ENCODE measurements around the gene RAF1.

Gene RAF1

GRCh38 chr3:12662593-12663400, 1.1 kb downstream of the RAF1 start:
- Histone ChIP-seq H3K27ac (peak overlapping the region; percentile 99 to 100), H3K4me3 (peak overlapping the region; percentile 95)
- peak; percentile 74 for DNase-seq (ENCODE audit: low spot score)
- TF ChIP-seq, protein P1, sequence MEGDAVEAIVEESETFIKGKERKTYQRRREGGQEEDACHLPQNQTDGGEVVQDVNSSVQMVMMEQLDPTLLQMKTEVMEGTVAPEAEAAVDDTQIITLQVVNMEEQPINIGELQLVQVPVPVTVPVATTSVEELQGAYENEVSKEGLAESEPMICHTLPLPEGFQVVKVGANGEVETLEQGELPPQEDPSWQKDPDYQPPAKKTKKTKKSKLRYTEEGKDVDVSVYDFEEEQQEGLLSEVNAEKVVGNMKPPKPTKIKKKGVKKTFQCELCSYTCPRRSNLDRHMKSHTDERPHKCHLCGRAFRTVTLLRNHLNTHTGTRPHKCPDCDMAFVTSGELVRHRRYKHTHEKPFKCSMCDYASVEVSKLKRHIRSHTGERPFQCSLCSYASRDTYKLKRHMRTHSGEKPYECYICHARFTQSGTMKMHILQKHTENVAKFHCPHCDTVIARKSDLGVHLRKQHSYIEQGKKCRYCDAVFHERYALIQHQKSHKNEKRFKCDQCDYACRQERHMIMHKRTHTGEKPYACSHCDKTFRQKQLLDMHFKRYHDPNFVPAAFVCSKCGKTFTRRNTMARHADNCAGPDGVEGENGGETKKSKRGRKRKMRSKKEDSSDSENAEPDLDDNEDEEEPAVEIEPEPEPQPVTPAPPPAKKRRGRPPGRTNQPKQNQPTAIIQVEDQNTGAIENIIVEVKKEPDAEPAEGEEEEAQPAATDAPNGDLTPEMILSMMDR (IDR thresholded peaks at IDR 0.05): no peak

- Histone ChIP-seq H3K4me3 (peak overlapping the region; percentile 95), H3K27ac (peak overlapping the region; percentile 99 to 100)
- DNase-seq (ENCODE audit: low spot score): peak; percentile 52
- TF ChIP-seq, protein P1 (IDR thresholded peaks at IDR 0.05): no peak
Observed at GRCh38 chr3:12661926-12662592, 1.9 kb downstream of the RAF1 start.

DNA sequence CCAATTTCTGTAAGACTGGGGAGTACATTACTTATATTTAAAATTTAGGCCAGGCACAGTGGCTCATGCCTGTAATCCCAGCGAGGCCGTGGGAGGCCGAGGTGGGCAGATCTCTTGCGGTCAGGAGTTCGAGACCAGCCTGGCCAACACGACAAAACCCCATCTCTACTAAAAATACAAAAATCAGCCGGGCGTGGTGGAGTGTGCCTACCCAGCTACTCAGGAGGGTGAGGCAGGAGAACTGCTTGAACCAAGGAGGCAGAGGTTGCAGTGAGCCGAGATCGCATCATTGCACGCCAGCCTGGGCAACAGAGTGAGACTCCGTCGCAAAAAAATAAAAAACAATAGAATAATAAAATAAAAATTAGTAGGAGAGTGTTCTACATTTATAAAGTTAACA, 2.5 kb downstream of the RAF1 start:
- H3K27ac ChIP-seq: peak overlapping the region; percentile 58 to 66
- DNase-seq (ENCODE audit: low spot score): peak; percentile 43
- peak overlapping the region; percentile 95 for H3K4me3 ChIP-seq

- TF ChIP-seq, protein P1 (IDR thresholded peaks at IDR 0.05): no peak
- Histone ChIP-seq H3K27ac (peak overlapping the region; percentile 58 to 66), H3K4me3 (peak overlapping the region; percentile 95)
- DNase-seq (ENCODE audit: low spot score): no peak
Observed at GRCh38 chr3:12660196-12660595, 3.7 kb downstream of the RAF1 start.

DNA sequence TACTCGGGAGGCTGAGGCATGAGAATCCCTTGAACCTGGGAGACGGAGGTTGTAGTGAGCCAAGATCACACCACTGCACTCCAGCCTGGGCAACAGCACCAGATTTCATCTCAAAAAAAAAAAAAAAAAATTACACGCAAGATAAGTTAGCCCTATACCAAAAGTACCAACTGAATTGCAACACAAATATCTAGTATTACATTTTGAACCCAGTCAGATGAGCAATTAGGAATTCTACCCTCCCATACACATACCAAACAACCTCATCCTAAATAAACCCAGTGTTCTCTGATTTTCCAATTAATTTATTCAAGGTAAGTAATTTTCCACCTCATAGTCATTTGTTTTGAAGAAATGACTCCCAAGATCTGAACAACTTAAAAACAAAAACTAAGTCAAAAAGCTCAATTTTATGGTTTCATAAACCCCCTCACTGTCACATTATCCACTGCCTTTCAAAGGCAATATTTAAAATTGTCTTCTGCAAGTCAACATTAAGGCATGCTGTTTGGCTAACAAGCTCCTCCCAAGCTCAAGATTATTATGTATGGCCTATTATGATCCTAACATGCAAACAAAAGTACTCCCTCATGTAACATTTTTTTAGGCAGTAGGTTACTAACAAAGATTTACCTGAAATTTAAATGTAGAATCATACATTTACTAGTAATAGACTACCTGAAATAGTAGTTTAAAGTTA, 4.5 kb downstream of the RAF1 start:
- peak overlapping the region; percentile 29 for H3K4me3 ChIP-seq
- H3K27ac ChIP-seq: peak overlapping the region; percentile 66 to 74
- no peak for DNase-seq (ENCODE audit: low spot score)
- TF ChIP-seq, protein P1 (IDR thresholded peaks at IDR 0.05): no peak

- TF ChIP-seq, protein P1 (IDR thresholded peaks at IDR 0.05): no peak
- H3K4me3 ChIP-seq: peak overlapping the region; percentile 2
- peak overlapping the region; percentile 66 to 74 for H3K27ac ChIP-seq
- no peak for DNase-seq (ENCODE audit: low spot score)
Observed at GRCh38 chr3:12658593-12659058, 5.3 kb downstream of the RAF1 start.

DNA sequence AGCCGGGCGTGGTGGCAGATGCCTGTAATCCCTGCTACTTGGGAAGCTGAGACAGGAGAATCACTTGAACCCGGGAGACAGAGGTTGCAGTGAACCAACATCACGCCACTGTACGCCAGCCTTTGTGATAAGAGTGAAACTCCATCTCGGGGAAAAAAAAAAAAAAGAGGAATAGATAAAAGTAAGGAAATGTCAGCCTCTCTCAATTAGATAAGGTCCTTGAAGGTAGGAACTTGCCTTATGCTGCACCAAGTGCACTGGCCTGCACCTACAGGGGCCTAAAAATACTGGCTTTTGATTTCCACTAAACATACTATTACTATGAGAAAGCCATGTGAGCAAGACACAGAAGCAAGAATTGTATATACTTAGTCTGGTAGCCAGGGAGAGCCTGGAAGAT, 7.1 kb downstream of the RAF1 start:
- TF ChIP-seq, protein P1 (IDR thresholded peaks at IDR 0.05): no peak
- H3K27ac ChIP-seq: peak overlapping the region in 1 of 2 donors; percentile 54
- no peak for DNase-seq (ENCODE audit: low spot score)
- H3K4me3 ChIP-seq: no peak overlapping the region
